HG03432 (cell line): ENCODE data around the gene ELFN2.
"Not testable (repeated sequence)": the region's sequence is repeated elsewhere in the genome, so short reads cannot be mapped to it uniquely, and the experiment has no call there.

Source experiments
- ATAC-seq: cut with Tn5 transposase; IDR thresholded peaks from one replicate; pipeline ENCODE4 v1.9.1; 2021; ENCODE audit warnings: mild to moderate bottlenecking, moderate library complexity; ENCODE audit not compliant: unreplicated experiment

ELFN2 gene

GRCh38 chr22:37340331-37341262, 86.7 kb downstream of the ELFN2 start:
- no peak for ATAC-seq

GRCh38 chr22:37338539-37339246, 88.6 kb downstream of the ELFN2 start:
- no peak for ATAC-seq

DNA sequence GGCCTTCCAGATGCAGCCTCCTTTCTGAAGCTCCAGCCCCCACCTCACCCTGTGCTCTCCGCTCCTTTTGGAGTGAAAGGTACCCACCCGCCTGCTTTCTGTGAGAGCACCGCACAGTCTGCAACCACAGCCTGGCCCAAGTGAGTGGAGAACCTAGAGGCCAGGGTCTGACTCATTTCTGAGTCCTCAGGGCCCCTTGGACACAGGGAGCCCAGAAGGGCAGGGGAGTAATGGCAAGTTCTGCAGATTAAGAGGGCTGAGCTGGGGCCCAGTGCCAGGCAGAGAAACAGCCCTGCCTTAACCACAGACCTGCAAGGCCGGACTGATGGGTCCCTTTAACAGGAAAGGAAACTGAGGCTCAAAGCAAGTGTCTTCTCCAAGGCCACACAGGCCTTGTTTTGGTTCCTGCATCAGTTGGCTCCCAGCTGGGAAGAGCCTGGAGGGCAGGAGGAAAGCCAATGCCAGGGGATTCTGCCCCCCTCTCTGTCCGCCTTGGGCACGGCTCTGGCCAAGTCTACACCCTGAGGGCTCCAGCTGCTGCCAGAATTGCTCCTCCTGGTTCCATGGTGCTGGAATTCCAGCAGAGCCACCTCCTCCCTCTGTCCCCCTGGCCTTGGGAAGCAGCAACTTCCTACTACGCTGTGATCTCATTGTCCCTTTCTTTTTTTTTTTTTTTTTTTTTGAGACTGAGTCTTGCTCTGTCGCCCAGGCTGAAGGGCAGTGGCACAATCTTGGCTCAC, 89.9 kb downstream of the ELFN2 start:
- ATAC-seq = no peak

DNA sequence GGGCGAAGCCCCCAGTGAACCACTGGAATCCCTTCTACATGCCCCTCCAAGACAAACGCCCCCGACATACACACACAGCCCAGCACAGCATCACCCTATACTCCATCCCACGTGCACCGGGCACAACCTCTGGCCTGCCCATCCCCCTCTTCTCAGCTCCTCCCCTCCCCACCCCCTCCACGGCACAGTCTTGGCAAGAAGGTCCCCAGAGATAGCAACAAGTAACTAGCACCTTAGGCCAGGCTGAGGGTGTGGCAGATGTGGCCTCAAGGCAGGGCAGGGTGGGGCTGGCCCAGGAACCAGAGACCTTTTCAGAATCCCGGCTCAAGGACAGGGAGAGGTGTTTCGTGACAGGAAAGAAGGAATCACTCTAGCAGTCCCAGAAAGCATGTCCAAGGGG, 90.7 kb downstream of the ELFN2 start:
- no peak for ATAC-seq

DNA sequence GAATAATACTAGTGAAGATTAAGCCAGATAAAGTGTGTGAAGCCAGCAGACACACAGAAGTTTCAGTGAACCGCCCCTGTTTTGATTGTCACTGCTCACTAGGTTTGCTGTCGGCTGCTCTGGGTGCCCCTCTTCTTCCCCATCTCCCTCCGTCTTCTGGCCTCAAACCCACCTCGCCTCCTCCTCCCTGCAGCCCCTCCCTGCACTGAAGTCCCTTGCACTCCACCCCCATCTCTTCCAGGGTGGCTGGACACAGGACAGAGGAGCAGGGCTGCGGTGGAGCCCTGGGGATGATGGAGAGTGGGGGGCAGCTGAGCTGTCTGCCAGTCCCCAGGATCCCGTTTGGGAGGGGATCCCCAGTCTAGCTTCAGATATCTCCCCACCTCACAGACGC, 91.5 kb downstream of the ELFN2 start:
- ATAC-seq = no peak

- no peak for ATAC-seq
Observed at GRCh38 chr22:37334859-37335805, 92.1 kb downstream of the ELFN2 start.

GRCh38 chr22:37334461-37334858, 92.8 kb downstream of the ELFN2 start:
- ATAC-seq = no peak

DNA sequence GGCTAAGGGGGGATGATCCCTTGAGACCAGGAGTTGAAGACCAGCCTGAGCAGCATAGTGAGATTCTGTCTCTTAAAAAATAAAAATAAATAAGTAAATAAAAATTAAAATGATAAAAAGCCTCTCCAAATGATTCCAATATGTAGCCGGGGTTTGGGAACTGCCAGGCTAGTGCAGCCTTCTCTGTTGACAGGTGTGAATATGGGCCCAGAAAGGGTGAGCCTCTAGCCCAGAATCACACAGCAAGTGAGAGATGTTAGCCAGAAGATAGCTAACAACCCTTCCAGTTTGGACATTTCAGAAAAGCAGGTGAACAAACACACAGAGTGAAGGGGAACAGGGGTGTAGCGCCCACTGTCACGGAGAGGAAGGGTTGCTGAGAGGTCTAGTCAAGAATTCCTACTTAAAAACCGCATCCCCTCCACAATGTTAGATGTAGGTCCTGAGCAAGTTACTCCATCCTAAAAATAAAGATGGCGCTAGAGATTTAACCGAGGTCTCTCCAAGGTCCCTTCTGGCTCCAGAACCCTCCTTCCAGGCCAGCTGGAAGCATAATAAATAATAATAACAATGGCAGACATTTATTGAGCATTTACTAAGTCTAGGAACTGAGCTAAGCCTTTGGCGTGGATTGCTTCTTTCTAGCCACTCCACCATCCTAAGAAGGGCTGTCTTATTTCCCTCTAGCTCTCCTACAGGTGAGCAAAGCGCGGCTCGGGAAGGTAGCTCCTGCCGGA, 93.4 kb downstream of the ELFN2 start:
- ATAC-seq = no peak

DNA sequence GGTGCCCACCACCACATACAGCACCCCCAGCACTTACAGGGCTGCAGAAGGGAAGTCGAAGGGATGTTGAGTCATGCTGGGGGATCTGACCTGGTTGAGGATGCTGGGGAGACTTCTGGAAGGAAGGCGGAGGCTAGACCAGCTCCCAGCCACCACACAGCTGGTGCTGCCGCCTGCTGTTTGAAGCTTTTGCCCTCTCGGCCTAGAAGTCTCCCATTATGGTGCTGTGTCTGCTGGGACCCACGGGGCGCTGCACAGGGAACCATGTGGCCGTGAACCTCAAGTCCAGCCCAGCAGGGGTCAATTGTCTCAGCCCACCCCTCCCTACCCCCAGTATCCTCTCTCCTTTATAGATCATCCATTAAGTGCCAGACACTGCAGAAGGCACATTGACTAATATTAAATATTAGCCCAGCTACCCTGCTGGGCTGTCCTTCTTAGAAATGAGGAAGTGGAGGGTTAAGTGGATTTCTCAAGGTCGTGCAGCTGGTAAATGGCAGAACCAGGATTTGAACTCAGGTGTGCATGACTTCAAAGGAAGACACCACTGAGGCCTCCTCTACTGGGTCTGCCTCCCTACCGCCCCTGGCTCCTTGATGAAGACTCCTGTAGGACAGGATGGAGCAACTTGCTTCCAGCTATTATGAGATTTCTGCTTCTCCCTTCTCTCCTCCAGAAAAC, 95.3 kb downstream of the ELFN2 start:
- ATAC-seq = no peak

GRCh38 chr22:37331034-37331428, 96.2 kb downstream of the ELFN2 start:
- no peak for ATAC-seq

DNA sequence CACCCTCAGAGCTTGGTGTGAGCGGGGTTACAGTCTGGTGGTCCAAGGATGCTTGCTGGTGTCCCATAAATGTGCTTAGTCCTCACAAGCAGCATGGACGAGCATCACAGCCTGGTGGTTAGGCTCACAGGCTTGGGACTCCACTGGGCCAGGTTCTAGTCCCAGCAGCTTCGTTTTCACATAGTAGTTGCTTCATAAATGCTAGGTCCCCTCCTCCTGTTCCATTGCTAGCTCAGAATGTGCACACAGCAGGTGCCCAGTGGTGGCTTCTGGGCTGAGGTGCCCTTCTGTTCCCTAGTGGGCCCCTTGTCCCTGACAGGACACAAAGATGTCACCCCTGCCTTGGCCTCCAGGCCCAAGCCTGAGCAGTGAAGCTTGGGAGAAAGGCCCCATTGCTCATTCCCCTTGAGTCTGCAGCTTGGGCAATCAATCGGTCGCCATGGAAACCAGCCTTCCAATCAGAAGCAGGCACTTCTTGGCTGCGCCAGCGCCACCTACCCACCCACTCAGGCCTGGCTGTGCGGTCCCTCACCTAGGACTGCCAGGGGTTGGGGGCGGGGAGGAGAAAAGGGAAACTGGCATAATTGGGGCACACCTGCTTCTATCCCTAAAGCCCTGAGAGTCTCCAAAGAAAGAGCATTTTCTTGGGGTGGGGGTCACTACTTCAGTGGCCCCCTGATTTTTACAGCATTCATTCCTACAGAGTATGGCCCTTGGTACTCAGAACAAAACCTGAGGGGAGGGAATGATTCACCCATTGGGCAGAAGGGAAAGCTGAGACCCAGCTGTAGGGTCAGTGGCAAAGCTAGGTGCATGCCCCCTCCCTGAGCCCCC, 96.9 kb downstream of the ELFN2 start:
- ATAC-seq = no peak

- no peak for ATAC-seq
Observed at GRCh38 chr22:37329238-37330140, 97.8 kb downstream of the ELFN2 start.

GRCh38 chr22:37328538-37329237, 98.6 kb downstream of the ELFN2 start:
- ATAC-seq = not testable (repeated sequence)

GRCh38 chr22:37328017-37328416, 99.3 kb downstream of the ELFN2 start:
- ATAC-seq = no peak

DNA sequence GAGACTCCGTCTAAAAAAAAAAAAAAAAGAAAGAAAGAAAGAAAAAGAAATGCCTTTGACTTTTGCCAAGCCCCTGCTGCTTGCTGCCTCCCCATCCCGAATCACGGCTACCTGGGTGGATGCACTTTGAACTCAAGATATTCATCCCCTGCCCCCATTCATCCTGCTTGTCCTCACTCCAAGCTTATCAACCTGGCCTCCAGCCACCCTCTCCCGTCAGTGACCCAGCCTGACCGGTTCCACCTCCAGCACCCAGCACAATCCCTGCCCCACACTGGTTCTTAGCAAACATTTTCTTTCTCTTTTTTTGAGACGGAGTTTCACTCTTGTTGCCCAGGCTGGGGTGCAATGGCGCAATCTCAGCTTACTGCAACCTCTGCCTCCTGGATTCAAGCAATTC, 100.6 kb downstream of the ELFN2 start:
- no peak for ATAC-seq

- ATAC-seq = no peak
Observed at GRCh38 chr22:37325039-37325395, 102.3 kb downstream of the ELFN2 start.
